Globus pallidus (tissue), 1 donor: ENCODE measurements around the gene FOXC2.

Experiments
- DNase-seq: peaks from one replicate; pipeline ENCODE4 v3.0.0-alpha.2; 2015; ENCODE audit warnings: low spot score

The FOXC2 gene

GRCh38 chr16:86566601-86566965, at the start of gene FOXC2:
Gene FOXC2 (plus strand): TSS chr16:86566829. CDS start chr16:86567336, 507 bp downstream.
- DNase-seq, result no peak

- no peak for DNase-seq
These were observed 49.6 kb upstream of the FOXC2 start for GRCh38 chr16:86517033-86517432.

DNA sequence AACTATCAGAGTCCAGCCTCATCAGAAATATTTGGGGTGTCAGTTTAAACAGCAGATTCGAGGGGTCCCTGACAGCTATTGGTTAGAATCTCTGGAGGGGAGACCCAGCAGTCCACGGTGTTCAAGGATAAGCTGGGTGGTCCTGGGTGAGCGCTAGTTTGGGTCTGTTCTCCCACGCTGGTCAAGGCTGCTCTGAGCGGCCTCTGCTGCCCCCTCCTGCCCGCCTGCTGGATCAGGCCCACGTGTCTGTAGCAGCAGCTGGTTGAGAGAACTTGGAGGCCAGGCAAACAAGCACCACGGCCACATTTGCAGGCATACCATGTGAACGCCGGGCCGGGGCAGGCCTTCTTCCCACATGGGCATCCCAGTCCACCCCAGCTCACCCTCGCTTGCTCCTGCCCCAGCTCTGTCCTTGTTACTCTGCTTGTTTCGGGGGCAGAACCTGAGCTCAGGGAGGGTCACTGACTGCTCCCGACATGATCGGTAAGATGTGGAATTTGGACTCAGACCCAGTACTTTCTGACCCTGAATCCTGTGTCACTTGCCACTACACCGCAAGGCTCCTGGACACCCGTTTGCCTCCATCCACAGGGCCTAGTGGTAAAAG, 48.9 kb upstream of the FOXC2 start:
- DNase-seq, result peak; percentile 63

GRCh38 chr16:86519007-86519648, 47.5 kb upstream of the FOXC2 start:
- DNase-seq, result no peak

DNA sequence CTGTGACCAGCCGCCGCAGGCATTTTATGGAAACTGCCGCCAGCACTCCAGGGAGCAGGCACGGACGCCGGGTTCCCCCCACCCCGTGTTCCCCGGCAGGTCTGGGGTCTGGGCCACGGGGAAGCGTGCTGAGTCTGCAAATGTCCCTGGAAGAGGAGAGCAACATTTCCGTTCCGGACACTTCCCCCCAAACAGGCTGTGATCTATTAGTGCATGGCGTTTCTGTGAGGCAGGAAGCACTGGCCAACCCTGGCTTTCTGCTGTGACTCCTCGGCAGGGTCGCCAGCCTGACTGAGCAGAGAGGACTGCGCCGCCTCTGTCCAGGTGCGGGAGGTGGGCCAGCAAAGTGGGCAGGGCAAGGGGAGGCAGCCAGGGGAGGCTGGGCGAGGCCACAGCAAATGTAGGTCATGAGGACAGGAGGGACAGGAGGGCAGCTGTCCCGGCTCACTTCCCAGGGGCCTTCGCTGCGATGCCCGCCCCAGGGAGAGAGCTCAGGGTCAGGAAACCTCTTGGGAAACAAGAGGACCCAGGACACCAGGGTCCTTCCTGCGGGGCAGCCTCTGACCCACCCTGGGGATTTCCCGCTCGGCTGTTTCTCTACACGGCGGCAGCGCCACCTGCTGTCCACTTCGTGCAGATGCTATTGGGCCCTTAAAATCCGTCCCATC, 46.8 kb upstream of the FOXC2 start:
- no peak for DNase-seq

DNA sequence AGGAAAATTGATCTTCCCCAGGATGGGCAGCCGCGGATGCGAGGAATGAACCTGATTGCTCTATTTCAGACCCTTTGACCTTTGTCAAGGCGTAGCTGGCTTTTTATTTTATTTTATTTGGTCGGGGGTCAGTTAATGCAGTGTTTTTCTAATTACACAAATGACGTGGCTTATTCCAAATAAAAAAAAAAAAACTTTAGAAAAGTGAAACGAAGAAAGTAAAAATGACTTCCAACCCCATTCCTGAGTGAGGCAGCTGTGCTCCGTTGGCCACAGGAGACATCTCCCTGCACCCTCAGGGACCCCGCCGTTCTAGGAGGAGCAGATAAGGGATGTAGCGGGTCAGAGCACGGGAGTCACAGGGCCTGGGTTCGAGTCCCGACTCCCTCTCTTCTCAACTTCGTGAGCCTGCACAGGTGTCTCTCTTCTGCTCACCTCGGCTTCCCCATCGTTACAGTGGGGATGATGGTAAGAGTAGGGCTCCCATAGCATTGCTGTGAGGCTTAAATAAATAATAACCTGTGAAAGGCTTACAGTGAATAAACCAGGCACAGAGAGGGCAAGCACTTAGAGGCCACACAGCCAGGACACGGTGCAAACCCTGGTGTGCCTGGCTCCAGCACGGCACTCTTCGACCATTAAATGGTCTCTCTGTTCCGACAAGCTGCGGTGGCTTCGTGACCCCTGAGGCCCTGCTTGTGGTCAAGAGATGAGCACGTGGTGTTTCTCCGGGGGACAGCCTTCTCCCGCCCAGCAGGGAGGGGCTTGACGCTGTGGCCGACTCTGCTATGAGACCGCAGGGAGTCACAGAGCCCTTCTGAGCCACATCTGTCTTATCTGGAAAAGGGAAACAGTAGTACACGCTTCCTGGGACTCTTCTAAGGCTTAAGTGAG, 46.1 kb upstream of the FOXC2 start:
- no peak for DNase-seq

DNA sequence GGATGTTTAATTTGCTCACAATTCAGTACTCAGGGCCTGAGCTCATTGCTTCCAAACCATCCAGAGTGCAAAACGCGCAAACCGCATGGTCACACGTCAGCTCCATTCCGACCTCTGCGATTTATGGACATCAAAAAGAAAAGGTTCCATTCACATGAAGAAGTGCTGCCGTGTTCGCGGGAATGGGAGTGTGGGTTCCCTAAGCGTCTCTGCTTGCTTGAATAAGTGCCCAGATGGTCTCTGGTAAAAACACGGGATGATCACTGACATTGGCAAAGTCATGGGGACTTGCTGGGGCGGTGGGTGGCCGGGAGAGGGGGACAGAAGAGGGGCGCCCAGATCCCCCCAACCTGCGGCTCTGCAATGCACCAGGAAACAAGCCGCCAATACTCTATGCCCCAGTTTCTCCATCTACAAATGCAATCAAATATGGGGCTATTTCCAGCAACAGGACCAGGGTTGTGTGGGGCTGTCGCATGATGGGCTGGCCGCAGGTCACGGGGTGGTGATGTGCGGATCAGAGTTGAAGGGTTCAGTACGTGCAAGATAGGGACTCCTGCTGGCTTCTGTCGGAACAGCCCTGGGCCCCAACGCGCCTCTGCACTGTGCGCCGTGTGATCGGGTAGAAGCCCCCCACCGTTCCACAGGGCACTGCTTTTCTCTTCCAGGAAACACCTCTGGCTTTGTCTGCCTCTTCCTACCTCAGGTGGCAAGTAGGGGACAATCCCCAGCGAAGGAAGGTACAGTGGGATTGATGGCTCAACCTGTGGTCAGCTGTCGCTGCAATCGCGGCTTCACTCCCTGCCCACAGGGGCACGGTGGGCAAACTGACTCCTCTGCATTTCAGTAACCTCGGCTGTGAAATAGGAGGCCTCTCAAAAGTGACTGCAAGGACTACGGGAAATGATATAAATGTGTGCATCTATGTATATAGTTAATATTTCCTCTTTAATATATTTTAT, 45.1 kb upstream of the FOXC2 start:
- DNase-seq, result no peak

GRCh38 chr16:86522634-86523033, 44.0 kb upstream of the FOXC2 start:
- DNase-seq, result no peak

DNA sequence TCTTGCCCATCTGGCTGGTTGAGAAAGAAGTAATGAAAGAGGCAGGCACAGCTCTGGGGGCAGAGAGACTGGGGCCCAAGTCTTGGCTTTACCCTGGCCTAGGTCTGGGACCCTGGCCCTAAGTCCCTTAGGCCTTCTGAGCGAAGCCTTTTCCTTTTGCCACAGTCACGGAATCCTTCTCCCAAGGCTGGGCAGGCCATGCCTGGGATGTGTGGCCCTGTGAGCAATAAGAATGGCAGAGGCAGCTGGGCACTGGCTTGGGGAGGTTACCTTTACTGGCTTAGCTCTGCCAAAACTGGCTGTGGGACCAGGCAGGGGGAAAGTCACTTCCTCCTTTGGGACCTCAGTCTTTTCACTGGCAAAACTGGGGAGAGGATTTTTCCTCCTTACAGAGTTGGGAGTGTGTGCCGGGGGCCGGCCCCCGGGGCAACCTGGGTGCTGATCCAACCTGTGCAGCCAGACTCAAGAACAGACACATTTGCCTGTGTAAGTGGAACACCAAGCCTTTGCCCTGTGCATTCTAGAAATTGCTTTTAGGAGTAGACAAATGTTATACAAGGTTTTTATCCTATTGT, 43.4 kb upstream of the FOXC2 start:
- DNase-seq, result no peak

- DNase-seq, result no peak
These were observed 42.6 kb upstream of the FOXC2 start for GRCh38 chr16:86524029-86524428.

GRCh38 chr16:86525696-86526095, 40.9 kb upstream of the FOXC2 start:
- no peak for DNase-seq

GRCh38 chr16:86527366-86527765, 39.3 kb upstream of the FOXC2 start:
- DNase-seq, result no peak

GRCh38 chr16:86528061-86528929, 38.3 kb upstream of the FOXC2 start:
- DNase-seq, result no peak

DNA sequence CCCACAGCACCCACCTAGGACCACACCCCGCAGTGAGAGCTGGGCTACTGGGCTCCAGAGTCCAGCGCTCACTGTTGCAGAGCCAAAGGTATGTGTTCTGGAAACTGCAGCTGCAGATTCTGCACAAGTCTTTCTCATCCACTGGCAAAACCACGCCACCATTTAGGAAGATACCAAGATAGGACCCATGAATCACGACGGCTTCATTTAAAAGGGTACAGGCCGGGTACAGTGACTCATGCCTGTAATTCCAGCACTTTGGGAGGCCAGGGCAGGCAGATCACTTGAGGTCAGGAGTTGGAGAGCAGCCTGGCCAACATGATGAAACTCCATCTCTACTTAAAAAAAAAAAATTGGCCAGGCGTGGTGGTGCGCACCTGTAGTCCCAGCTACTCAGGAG, 37.5 kb upstream of the FOXC2 start:
- no peak for DNase-seq

DNA sequence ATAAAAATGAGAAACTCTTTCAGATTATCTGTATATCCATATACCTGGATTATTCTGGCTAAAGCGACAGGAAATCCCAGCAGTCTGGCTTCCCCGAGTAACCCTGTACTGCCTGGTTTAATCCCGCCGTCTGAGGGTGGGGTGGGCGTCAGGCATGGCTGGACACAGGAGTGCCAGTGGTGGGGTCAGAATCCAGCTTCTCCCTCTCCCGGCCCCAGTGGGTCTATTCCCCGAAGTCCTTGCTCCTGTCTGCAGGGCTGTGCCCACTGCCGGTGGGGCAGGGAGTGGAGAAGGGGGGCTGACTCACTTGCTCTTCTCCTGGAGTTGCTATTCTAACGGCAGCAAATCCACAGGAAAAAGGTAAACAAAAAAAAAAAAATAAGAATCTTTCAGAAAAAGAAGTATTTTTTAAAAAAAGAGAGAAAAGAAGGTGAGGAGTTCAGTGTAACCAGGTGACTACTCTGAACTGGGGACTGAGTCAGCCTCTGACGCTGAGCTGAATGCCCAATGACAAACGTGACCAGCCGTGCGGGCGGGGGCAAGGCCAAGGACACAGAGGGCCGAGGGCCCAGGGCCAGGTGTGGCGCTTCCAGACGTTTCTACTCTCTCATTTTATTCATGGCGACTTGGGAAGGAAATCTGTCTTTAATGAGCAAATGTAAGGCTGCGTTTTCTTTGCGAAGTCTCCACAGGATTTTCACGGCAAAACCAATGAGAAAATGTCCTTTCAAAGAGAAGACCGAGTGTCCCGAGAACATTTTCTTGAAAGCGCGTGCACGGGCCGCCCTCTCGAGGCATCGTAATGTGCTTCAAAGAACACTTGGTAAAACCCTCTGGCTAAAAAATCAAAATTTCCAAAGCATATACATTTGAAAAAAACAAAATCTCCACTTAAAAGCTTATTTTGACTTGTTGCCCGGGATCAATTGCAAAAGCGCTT, 36.1 kb upstream of the FOXC2 start:
- no peak for DNase-seq

DNA sequence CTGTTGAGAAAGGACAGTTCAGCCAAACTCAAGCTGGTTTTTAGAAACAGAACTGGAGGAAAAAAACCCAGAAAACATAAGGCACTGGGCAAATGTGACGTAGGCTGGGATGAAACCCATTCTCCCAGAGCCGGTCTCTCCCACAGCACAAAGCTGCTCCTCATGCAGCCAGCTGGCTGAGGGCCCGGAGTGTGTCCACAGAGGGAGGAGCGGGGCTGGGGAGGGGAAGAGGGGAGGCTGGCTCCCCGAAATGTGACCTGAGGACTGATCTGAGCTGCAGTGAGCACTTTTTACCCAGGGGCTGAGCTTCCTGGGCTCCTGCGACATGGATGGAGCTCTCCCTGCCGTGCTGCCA, 35.5 kb upstream of the FOXC2 start:
- DNase-seq, result peak; percentile 95

GRCh38 chr16:86531641-86532525, 34.7 kb upstream of the FOXC2 start:
- no peak for DNase-seq

DNA sequence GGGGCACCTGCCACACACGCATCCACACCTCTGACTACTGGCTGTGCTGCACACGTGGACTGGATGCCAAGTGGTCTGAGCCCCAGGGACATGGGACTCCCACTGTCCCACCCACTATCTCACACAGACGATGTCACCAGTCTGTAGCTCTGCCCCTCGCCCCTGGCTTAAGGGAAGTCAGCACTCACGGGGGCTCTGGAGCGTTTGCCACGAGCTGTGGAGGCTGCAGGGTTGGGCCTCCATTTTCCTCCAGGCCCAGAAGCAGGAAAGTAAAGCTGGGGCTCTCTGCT, 34.2 kb upstream of the FOXC2 start:
- no peak for DNase-seq
